Medulla oblongata (tissue), 1 donor: Measurements from ENCODE around the gene CTIF.

Source experiments
- DNase-seq: peaks from one replicate; pipeline ENCODE4 v3.0.0-alpha.2; 2015; ENCODE audit errors: extremely low spot score

The CTIF gene

DNA sequence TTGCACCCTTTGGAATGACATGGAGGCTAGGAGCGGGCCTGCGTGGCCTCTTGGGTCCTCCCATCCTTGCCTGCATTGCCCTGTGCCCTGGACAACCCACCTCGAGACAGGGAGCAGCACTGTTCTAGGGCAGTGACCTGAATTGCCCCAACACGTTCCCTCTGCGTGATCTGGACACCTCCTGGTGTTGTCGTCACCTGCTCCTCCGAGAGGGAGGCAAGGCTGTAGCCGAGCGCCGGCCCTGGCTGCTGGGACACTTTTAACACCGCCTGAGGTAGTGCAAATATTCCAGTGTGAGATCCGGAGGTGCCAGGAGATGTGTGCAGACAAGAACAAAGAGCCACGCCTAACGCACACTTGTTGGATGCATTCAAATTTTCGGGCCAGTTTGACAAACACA lies 280.4 kb downstream of the CTIF start:
- DNase-seq = no peak

DNA sequence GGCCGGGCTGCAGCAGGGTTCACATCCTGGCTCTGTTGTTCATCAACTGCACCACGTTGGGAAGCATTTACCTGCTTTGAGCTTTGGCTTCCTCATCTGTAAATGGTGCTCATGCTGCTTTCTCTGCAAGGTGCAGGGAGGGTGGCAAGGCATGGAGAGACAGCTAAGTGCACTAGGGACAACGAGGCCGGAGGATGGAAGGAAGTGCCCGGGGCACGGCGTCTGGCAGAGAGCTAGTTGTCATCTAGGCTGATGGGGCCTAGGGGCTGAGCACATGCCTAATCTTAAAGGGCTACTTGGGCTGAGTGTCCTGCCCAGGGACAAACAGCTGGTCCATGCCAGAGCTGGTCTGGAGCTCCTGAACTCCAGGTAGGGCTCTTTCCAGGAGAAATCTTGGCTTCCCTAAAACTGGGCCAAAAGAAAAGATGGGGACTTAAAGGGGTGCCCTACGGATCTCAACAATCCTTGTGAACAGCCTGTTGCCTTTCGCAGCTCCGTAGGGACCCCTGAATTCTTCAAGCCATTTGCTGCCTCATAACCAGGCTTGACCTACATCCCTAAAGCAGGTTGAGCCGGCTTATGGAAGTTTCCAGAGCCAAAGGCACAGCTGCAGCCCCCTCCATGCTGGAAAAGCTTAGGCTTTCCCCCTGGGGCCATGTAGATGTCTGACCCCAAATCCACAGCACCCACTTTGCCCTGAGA lies 281.1 kb downstream of the CTIF start:
- no peak for DNase-seq

DNA sequence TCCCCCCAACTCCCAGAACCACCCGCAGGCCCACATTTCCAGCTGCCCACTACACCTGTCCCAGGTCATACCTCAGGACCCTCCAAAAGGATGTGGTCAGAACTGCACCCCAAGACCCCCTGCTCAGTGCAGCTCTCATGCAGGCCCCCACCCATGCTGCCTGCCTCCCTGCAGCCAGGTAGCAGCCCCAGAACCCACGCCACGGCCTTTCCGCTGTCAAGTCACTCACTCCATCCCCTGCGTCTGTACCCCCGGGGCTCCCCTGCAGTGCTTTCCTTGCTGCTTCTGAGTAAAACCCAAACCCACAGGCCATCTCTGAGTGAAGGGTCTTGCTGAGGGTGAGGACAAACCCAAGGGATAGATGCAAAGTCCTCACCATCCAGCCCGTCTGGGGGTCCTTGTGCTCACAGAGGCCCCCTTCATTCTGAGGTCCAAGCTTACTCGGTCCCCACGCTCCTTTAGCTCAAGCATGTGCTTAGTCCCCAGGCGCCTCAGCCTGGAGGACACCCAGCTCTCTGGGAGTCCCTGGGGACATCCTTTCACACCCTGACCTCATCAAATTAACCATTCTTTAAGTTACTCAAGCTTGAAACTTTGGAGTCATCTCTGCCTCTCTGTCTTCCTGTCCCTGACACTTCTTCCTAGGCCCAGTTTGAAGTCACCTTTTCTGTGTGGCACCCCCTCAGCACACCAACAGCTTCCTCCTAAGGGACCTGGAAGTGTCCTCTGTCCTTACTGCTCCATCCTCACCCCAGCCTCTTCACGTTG lies 281.8 kb downstream of the CTIF start:
- DNase-seq = no peak

DNA sequence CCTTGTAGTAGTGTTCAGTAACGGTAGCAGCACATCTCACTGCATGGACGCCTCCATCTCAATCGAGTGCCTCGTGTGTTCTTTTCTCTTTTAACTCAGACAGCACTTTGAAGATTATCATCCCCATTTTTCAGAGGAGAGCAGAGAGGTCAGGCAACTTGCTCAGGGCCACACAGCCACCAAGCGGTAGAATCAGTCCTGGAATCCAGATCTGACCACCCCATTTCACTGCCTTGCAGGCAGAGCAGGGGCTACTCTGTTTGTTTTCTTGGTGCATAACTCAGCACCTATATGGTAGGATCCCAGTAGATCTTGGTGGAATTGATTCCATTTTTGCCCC lies 282.4 kb downstream of the CTIF start:
- no peak for DNase-seq

DNA sequence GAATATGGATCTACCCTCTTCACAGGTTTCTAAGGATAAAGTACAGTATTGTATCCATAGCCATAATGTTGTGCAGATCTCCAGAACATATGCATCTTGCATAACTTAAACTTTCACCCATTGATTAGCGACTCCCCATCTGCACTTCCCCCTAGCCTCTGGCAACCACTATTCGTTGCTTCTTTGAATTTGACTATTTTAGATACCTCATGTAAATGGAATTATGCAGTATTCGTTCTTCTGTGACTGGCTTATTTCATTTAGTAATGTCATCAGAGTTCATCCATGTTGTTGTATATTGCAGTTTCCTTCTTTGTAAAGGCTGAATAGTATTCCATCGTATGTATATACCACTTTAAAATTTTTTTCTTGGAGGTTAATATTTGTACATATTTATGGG lies 283.0 kb downstream of the CTIF start:
- DNase-seq = no peak

DNA sequence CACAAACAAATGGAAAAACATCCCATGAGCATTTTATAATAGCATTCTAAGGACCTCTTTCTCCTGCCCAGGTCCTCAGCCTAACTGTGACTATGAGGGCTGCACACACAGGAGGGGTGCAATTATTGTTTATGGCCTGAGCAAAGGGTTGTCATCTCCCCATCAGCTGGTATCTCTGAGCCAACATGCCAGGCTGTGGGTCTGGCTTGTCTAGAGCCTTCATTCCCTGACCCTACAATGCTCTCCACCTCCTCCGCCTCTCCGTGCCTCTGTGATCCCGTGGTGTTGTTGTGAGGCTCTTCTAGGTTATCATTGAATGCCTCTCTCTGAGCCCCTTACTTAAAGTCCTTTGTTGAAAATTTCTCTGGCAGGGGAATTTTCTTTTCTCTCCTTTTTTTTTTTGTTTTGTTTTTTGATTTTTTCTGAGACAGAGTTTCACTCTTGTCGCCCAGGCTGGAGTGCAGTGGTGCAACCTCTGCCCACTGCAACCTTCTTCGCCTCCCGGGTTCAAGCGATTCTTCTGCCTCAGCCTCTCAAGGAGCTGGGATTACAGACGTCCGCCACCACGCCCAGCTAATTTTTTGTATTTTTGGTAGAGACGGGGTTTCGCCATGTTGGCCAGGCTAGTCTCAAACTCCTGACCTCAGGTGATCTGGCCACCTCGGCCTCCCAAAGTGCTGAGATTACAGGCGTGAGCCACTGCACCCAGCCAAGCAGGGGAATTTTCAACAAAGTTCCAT lies 285.6 kb downstream of the CTIF start:
- no peak for DNase-seq

DNA sequence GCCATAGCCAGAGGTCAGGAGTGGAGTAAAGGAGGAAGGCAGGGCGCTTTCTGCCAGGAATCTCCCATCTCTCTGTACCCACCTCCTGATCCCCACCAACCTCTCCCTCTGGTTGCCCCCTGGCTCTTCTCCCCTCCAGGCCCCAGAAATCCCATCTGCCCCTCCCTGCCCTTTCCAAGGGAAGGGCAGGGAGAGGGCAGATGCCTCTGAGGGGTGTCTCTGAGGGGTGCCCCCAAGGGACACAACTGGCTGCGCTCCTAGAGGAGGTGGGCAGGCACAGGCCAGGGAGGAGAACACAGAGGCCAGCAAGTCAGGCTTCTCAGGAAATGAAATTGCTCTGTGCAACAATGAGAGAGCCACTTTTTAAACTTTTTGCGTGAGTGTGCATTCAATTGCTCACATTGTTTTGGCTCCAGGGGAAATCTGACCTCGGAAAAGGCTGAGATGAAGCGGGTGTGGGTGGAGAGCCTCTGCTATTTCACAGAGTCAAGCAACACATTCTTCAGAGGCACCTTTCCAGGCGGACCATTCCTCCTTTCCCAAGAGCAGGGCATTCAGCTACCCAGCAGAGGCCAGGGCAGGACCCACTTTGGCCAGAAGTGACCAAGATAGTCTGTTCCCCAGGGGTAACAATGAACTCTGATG lies 286.4 kb downstream of the CTIF start:
- DNase-seq = no peak

DNA sequence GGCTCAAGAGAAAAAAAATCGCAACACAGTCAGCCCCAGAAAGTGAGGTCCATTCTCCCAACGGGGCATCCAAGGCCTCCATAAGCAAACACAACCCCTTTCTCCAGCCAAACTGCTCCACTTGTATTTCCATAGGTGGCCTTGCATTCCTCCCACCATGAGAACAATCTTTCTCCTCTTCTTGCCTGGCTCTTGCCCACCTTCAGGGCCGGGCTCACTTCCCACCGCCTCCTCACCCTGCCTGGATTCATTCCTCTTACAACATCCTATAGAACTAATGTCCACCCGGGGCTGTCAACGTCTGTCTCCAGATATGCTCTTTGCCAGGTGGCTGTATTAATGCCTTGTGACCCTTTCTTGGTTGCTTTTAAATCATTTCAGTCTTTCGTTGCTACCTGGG lies 287.4 kb downstream of the CTIF start:
- DNase-seq = no peak

DNA sequence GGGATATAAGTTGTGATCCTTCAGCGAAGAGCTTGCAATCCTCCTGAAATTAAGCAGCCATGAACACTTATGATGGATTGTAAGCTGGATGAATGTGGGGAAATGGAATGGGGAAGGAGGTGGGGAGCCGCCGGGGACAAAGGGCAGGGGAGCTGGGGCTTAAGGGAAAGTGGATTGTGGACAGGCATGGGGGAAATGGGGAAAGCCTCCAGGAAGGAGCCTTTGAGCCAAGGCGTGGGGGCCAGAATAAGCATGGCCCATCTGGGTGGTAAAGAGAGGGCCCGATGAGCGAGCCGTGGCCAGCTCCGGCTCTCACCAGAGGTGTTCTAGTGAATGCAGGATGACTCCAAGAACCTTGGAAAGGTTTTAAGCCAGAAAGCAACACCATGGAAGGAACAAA lies 288.0 kb downstream of the CTIF start:
- no peak for DNase-seq

DNA sequence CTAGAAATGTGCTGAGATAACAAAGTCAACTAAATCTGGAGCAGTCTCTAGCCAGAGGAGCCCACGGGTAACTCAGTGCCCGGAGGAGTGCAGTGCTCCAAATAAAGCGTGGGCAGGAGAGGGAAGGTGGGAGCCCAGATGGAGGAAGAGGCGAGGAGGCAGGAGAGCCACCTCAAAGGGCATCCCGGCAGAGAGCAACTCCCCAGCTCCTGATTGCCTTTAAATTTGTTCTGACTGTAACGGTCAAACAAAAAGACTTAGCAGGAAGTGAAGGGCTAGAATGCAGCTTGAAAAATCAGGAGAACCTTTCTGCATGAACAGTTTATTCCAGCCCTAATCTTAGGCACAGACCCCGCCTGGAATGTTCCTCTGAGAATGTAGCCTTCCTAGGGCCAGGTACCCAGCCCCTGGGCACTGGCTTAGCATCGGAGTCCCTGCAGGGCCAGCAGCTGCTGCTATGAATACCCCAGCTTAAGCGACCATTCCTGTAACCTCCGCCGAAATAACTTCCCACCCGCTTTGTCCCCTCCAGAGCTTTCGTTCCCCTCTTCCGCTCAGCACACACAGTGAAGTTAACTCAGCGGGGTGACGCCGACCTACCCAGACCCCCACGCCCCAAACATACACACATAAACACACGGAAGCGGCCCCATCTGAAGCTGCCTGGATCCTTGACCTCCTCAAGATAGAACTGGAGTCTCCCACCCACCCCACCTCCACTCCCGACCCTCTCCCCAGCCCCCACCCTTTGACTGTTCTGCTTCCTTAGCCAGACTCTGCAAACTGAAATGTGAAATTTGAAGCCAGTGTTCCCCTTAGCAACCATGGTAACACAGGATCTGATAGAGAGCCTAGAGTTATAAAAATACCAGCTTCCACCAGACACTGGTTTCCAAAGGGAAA lies 288.7 kb downstream of the CTIF start:
- DNase-seq = no peak

DNA sequence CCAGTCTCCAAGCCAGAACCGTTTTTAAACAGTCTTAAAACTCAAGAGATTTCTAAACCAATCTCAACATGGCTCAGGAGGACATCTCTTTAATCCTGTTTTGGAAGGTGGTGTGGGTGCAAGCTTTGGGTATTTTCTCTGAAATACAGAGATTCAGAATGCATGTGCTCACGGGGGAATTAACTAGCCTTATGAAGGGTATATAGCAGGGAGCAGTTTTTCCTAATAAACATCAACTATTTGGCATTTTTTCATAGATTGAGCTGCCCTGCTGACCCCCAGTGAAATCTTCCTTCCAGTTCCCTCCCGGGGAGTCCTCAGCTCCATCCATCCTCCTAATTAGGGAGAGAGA lies 289.3 kb downstream of the CTIF start:
- no peak for DNase-seq

DNA sequence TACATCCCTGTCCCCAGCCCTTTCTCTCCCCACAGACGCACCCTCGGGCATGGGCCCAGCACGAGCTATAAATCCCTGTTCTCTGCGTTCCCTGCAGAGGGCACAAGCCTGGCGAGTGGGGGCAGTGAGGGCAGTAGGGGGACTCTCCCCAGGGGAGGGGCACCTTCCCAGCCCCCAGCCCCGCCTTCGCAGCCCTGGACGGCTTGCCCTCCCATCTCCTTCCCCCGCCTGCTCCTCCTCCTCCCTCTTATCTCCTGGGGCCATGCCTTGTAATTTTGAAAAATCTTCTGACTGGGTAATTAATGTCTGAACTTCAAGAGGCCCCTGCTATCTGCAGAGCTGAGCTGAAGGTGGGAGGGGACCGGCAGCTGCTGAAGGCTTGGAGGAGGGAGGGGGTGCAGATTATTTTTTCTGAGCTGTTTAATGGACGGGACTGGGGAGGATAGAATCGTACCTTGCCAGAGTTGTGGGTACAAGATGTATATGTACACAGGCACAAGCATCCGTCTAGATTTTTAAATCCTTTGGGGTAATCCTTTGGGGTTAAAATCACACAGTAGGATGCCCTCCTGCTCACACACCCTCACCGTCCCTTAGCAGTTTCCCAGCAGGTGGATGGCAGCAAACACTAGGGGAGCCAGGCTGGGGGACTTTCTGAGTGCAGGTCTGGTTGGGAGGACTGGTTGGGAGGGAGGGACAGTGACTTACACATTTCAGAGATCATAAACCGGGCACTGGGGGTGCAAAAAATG lies 290.0 kb downstream of the CTIF start:
- no peak for DNase-seq

DNA sequence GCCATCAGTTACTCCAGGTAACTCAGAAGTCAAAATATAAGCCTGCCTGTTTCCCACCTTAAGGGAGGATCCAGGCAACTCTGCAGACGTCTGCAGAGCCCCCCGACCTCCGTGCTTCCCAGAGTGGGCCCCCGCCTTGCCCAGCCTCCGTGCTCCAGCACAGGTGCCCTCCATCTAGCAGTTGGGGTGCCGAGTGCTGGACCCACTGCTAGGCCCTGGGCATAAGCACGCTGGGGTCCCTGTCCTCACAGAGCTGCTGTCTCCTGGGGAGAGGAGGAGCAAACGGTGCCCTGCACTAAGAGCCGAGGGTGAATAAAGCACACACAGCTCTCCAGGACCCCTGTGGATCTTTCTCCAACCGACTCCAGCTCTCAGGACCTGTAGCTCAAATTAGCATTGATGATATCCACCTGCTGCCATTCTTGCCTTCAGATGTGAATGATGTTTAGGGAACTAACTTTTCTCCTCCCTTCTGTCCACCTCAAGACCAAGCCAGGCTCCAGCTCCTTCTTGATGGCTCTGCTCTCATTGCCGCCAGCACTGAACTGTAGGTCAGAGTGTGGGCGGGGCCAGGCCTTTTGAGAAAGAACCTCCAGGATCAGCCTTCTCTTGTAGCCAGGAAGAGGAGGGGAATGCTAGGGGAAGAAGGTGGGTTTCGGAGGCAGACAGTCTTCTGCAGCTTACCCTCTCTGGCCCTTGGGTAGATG lies 290.8 kb downstream of the CTIF start:
- DNase-seq = no peak

DNA sequence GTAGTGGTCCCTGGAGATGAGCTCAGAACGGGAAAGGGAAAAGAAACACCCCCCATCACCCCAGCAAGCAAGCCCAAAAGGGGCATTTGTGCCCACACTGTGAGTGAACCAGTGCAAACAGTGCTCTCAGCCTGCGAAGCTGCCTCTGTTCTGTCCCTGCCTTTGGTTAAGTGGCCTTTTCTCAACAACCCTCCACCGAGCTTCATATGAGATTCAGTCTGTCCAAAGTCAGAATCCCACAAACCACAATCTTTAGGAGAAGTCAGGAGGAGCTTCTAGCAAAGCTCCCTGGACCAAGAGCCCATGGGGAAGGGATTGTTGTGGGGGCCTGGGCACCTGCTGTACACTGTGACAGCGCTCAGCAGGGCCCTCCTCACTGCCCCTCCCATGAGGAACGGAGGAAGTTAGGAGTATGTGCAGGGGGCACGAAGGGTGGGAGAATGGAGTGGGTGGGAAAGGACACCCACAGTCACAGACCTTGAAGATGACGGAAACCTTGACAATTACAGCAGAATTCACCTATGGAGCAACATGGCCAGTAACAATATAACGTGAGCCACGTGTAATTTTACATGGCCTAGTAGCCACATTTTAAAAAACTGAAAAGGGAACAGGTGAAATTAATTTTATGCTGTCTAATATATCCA lies 292.4 kb downstream of the CTIF start:
- no peak for DNase-seq

DNA sequence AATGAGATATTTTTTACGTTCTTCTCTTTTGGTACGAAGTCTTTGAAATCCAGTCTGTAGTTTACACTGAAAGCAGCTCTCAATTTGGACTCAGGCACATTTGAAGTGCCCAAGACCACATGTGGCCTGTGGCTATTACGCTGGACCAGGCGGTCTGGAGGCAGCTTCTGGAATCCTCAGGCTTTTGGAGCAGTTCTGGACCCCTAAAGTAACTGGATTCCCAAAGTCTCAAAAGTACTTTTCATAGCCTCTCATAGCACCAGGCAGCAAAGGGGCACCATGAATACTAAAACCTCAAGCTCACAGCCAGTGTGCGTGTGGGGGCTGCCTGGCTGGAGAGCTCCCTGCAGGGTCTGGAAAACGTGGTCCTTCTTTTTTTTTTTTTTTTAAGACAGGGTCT lies 293.0 kb downstream of the CTIF start:
- no peak for DNase-seq

DNA sequence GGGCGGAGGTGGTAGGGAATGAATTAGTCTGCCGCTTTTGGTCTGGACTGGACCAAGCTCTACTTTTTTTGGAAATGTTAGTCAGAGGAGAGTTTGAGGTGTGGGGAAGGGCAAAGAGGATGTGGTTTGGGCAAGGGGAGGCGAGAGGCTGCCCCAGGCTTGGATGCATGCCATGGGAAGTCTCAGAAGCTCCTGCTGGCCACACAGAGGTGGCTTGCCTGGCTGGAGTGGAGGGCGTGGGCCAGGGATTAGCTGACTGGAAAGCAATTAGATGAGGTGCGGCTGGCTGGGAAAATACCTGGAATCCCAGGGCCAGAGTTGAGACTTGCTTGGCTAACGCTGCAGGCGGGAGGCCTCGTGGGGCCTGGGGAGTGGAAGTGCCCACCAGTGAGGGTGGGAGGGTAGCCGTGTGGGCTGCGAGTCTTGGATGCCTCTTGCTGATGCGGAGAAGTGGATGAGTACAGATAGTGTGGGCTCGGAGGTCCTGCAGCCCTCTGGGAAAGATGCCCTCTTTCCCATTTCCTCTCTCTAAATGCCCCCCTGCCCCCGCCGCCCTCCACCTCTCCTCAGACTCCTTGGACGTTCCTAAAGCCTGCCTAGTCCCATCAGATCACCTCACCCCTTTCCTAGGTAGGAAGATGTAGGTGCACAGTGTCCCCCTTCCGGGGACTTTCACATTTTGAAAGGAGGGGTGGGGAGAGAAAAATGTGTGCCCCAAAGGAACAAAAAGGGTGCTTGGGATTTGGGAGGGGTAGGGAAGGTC lies 294.3 kb downstream of the CTIF start:
- DNase-seq = peak; percentile 61

DNA sequence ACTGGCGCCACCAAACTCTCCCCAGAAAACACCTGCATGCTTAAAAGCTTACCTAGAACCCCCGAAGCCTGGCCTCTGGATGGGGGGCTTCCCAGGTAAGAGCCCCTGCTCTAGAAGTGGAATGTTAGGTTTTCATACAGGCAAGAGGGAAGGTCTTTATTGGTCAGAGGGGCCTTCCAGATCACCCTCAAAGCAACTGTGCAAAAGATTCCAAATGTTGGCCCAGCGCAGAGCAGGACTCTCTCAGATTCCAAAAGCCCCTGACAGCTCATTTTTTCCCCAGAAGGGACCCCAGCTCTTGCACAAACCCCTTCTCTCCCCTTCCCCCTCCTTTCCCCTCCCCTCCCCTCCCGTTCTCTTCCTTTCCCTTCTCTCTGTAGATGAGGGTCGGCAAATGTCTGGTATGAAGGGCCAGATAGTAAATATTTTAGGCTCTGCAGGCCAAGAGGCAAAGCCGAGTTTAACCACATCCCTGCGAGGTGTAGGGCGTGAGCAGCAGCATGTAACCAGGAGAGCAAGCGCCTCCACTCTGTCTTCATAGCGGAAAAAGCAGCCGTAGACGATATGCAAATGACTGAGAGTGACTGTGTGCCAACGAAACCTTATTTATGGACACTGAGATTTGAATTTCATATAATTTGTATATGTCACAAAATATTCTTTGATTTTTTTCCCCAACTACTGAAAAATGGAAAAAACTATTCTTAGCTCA lies 295.0 kb downstream of the CTIF start:
- DNase-seq = no peak

DNA sequence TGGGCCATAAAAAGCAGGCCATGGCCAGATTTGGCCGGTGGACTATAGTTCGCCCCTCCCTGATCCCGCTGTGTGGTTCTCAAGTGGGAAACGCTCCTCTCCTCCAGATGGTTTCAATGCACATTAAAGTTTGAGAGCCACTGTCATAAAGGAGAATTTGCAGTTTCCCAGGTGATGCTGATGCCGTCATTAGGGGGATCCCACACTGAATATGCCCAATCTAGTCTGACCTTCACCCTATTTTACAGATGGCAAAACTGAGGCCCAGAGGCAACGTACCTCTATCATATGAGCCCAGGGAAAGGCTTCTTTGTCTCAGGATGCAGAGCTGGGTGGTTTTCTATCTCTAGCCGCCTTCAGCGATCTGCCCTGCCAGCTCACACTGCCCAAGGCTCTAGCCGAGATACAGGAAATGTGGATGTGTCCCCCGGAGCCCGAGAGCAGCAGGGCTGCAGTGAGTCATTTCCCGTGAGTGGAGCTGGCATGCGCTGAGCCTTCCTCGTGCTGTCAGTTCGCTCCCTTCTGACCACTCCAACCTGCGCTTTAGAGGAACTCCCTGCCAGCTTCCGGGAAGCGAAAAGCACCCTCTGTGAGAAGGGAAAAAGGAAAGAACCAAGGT lies 295.7 kb downstream of the CTIF start:
- DNase-seq = peak; percentile 63
